ENCODE data around the gene CALCOCO1.

Gene CALCOCO1

GRCh38 chr12:53670308-53670707 is 56.9 kb downstream of the CALCOCO1 start:
- in situ Hi-C loops (cut with MboI; ENCODE audit: low sequenced_read_pairs): no loop called here

- in situ Hi-C loops (cut with MboI; ENCODE audit: low sequenced_read_pairs): no loop called here
Observed at GRCh38 chr12:53667080-53667479, 60.2 kb downstream of the CALCOCO1 start.

- in situ Hi-C loops (cut with MboI; ENCODE audit: low sequenced_read_pairs): no loop called here
Observed at GRCh38 chr12:53664936-53665335, 62.3 kb downstream of the CALCOCO1 start.

DNA sequence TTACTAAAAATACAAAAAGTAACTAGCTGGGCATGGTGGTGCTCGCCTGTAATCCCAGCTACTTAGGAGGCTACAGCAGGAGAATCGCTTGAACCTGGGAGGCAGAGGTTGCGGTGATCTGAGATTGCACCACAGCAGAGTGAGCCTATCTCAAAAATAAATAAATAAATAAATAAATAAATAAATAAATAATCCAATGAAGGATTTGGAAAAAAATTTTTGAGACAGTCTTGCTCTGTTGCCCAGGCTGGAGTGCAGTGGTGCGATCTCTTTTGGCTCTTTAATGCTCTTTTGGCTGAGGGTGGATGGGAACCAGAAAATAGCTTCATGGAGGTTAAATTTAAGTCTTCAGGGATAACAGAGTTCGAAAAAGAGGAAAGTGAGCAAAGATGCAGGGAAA is 63.1 kb downstream of the CALCOCO1 start:
- in situ Hi-C loops (cut with MboI; ENCODE audit: low sequenced_read_pairs): no loop called here

DNA sequence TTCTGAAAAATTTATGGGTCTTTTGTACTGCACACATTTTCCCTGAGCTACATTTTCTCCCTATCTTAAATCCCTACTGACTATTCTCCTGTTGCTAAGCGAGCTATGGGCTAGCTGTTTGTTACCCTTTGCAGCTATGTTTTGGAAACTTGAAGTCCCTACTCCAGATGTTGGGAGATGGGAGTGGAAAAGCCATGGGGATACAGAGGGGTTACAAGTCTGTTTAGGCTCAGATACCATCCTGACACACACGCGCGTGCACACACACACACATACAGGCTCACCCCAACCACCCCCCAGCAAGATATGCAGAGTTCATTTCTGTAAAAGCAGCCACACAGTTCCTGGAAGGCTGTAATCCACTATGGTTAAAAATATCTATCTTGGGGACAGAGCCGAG is 67.2 kb downstream of the CALCOCO1 start:
- in situ Hi-C loops (cut with MboI; ENCODE audit: low sequenced_read_pairs): no loop called here

GRCh38 chr12:53659571-53659981 is 67.7 kb downstream of the CALCOCO1 start:
- in situ Hi-C loops (cut with MboI; ENCODE audit: low sequenced_read_pairs): no loop called here

GRCh38 chr12:53659011-53659551 is 68.2 kb downstream of the CALCOCO1 start:
- in situ Hi-C loops (cut with MboI; ENCODE audit: low sequenced_read_pairs): no loop called here

Data from HL-60/S4 treated with retinoic acid at 250 ng/mL for 4 days and 3 days (cell line).